H1 (cell line): ENCODE measurements around the gene SLC13A1. TPM values are rescaled to one million over a fixed set of nuclear protein-coding genes. Genes with fewer than 3 reads are reported as not detected.

Source experiments
- CTCF ChIA-PET: fragments of 300-600 bp; sonication (Branson Sonifier 250); formaldehyde crosslinking; loops from one replicate; lab custom pipeline; 2021; ENCODE audit not compliant: partially characterized antibody; lab: Charles Lee
- POLR2A ChIA-PET: fragments of 300-600 bp; sonication (Branson Sonifier 250); formaldehyde crosslinking; loops from one replicate; lab custom pipeline; 2021; ENCODE audit warnings: inconsistent platforms; ENCODE audit not compliant: partially characterized antibody; lab: Charles Lee
- DNase-seq, 2 experiments: peaks; one replicate each; pipeline versions ENCODE4 v3.0.0 to v3.0.0-alpha.2; 2010 to 2022; ENCODE audit warnings: low spot score in 2 of 2, low read depth in 1 of 2, mixed read lengths in 1 of 2
- FAIRE-seq: peaks from 2 replicates; lab custom pipeline; 2011; peaks lifted over from hg19 to GRCh38; lab: Jason Lieb, UNC
- H2AFZ ChIP-seq: 2 replicates; pipeline ENCODE4 v1.8.1; 2012; ENCODE audit warnings: low read length, inconsistent platforms
- H2AK5ac ChIP-seq: 2 replicates; pipeline ENCODE4 v1.6.1; 2013; ENCODE audit warnings: low read depth, low read length
- H2BK120ac ChIP-seq: replicated peaks from 2 replicates; pipeline ENCODE3; 2013; ENCODE audit warnings: low read depth, low read length, inconsistent platforms
- H2BK12ac ChIP-seq: 2 replicates; pipeline ENCODE4 v1.6.1; 2013; ENCODE audit warnings: low read depth, low read length
- H2BK15ac ChIP-seq: 2 replicates; pipeline ENCODE4 v1.6.1; 2013; ENCODE audit warnings: low read length
- H2BK20ac ChIP-seq: 2 replicates; pipeline ENCODE4 v1.6.1; 2013; ENCODE audit warnings: low read length
- H2BK5ac ChIP-seq: 2 replicates; pipeline ENCODE4 v1.6.1; 2013; ENCODE audit warnings: low read depth, low read length
- H3K14ac ChIP-seq: 2 replicates; pipeline ENCODE4 v1.6.1; 2013; ENCODE audit warnings: inconsistent platforms; ENCODE audit not compliant: insufficient read length
- H3K18ac ChIP-seq: 2 replicates; pipeline ENCODE4 v1.6.1; 2013; ENCODE audit warnings: low read length; ENCODE audit errors: extremely low read depth
- H3K23ac ChIP-seq: 2 replicates; pipeline ENCODE4 v1.6.1; 2013; ENCODE audit warnings: inconsistent platforms; ENCODE audit not compliant: insufficient read length
- H3K23me2 ChIP-seq: 2 replicates; pipeline ENCODE4 v1.6.1; 2013; ENCODE audit warnings: low read depth, low read length
- H3K27ac ChIP-seq: 2 replicates; pipeline ENCODE4 v1.6.1; 2011; ENCODE audit warnings: low read depth, low read length, inconsistent platforms
- H3K27me3 ChIP-seq, 4 experiments: replicated peaks in 1 of 4; 1 replicate in 1 of 4; 2 replicates in 3 of 4; pipeline versions ENCODE4 v1.6.1 to v1.8.1; 2011 to 2013; ENCODE audit warnings: low read length in 3 of 4, mild to moderate bottlenecking in 3 of 4, inconsistent platforms in 2 of 4, mixed read lengths in 2 of 4, moderate library complexity in 1 of 4; ENCODE audit not compliant: control insufficient read depth in 3 of 4, insufficient read depth in 3 of 4; ENCODE audit errors: extremely low read depth in 1 of 4
- H3K36me3 ChIP-seq, 4 experiments: 2 replicates each; pipeline versions ENCODE4 v1.6.1 to v1.8.1; 2011 to 2013; ENCODE audit warnings: mild to moderate bottlenecking in 4 of 4, low read length in 3 of 4, moderate library complexity in 2 of 4, control low read depth in 1 of 4, inconsistent platforms in 1 of 4; ENCODE audit not compliant: insufficient read depth in 4 of 4, control insufficient read depth in 2 of 4
- H3K4ac ChIP-seq: replicated peaks from 2 replicates; pipeline ENCODE3; 2013; ENCODE audit warnings: low read length, low read depth, mixed read lengths, inconsistent platforms; ENCODE audit not compliant: insufficient read length
- H3K4me1 ChIP-seq, 4 experiments: replicated peaks in 1 of 4; 1 replicate in 1 of 4; 2 replicates in 3 of 4; pipeline versions ENCODE4 v1.6.1 to v1.8.1; 2011 to 2013; ENCODE audit warnings: low read length in 3 of 4, inconsistent platforms in 2 of 4, mixed read lengths in 1 of 4; ENCODE audit not compliant: insufficient read depth in 4 of 4, control insufficient read depth in 3 of 4
- H3K4me2 ChIP-seq, 2 experiments: 2 replicates each; pipeline versions ENCODE4 v1.6.1 to v1.8.1; 2011 to 2013; ENCODE audit warnings: low read depth in 2 of 2, low read length in 2 of 2, control low read depth in 1 of 2, inconsistent platforms in 1 of 2, mild to moderate bottlenecking in 1 of 2; ENCODE audit not compliant: insufficient read depth in 1 of 2
- H3K4me3 ChIP-seq, 4 experiments: fragments of 200-600, 300-600 bp in 1 of 4; sonication (generic), shearing (Covaris generic), sonication (Bioruptor Twin) in 1 of 4; 2 replicates each; pipeline versions ENCODE4 v1.5.1 to v1.8.1; 2011 to 2016; ENCODE audit warnings: low read length in 4 of 4, low read depth in 3 of 4, control low read depth in 2 of 4, inconsistent platforms in 2 of 4, mild to moderate bottlenecking in 2 of 4, mixed read lengths in 1 of 4, moderate library complexity in 1 of 4; ENCODE audit not compliant: insufficient read depth in 2 of 4; ENCODE audit errors: extremely low read depth in 1 of 4
- H3K56ac ChIP-seq: replicated peaks from 2 replicates; pipeline ENCODE3; 2013; ENCODE audit warnings: low read depth, mild to moderate bottlenecking, mixed read lengths, low read length, inconsistent platforms; ENCODE audit not compliant: insufficient read length
- H3K79me1 ChIP-seq: 2 replicates; pipeline ENCODE4 v1.6.1; 2013; ENCODE audit warnings: low read depth, low read length, control low read depth
- H3K79me2 ChIP-seq, 2 experiments: 2 replicates each; pipeline versions ENCODE4 v1.6.1 to v1.8.1; 2012 to 2013; ENCODE audit warnings: low read length in 2 of 2, mild to moderate bottlenecking in 2 of 2, inconsistent platforms in 1 of 2; ENCODE audit not compliant: insufficient read depth in 2 of 2, control insufficient read depth in 1 of 2
- H3K9ac ChIP-seq, 4 experiments: replicated peaks in 1 of 4; 1 replicate in 1 of 4; 2 replicates in 3 of 4; pipeline versions ENCODE4 v1.6.1 to v1.8.1; 2011 to 2013; ENCODE audit warnings: low read depth in 3 of 4, low read length in 3 of 4, control low read depth in 2 of 4, mild to moderate bottlenecking in 2 of 4, moderate library complexity in 2 of 4, inconsistent platforms in 1 of 4; ENCODE audit errors: extremely low read depth in 1 of 4
- H3K9me3 ChIP-seq, 2 experiments: 2 replicates each; pipeline versions ENCODE4 v1.6.1 to v1.8.1; 2012 to 2013; ENCODE audit warnings: mild to moderate bottlenecking in 2 of 2, moderate library complexity in 2 of 2, control low read depth in 1 of 2, inconsistent platforms in 1 of 2, low read depth in 1 of 2, low read length in 1 of 2, mixed read lengths in 1 of 2; ENCODE audit not compliant: insufficient read depth in 2 of 2
- H4K20me1 ChIP-seq, 2 experiments: replicated peaks in 1 of 2; 2 replicates each; pipeline versions ENCODE3 to v1.8.1; 2011 to 2013; ENCODE audit warnings: inconsistent platforms in 2 of 2, low read length in 2 of 2, mild to moderate bottlenecking in 1 of 2; ENCODE audit not compliant: insufficient read depth in 2 of 2, control insufficient read depth in 1 of 2
- H4K5ac ChIP-seq: 2 replicates; pipeline ENCODE4 v1.6.1; 2013; ENCODE audit warnings: low read length, low read depth, mixed read lengths, inconsistent platforms; ENCODE audit not compliant: insufficient read length
- H4K8ac ChIP-seq: 2 replicates; pipeline ENCODE4 v1.8.0; 2013; ENCODE audit warnings: mild to moderate bottlenecking, moderate library complexity, low read length, inconsistent platforms; ENCODE audit not compliant: insufficient read depth; ENCODE audit errors: extremely low read depth
- H4K91ac ChIP-seq: replicated peaks from 2 replicates; pipeline ENCODE3; 2013; ENCODE audit warnings: low read length, mixed read lengths, inconsistent platforms; ENCODE audit not compliant: insufficient read length
- ATF3 ChIP-seq: IDR thresholded peaks from 2 replicates; pipeline ENCODE4 v1.6.1; 2011; ENCODE audit warnings: low read depth, mild to moderate bottlenecking, low read length; ENCODE audit not compliant: insufficient read depth
- CBX5 ChIP-seq: fragments of 300-800, 300-1000 bp; sonication (generic); IDR thresholded peaks from 2 replicates; pipeline ENCODE4 v1.7.1; 2016; ENCODE audit warnings: antibody characterized with exemption, low read length, low read depth
- CTBP2 ChIP-seq: IDR thresholded peaks from 2 replicates; pipeline ENCODE4 v1.7.0; 2011; ENCODE audit warnings: borderline replicate concordance, mild to moderate bottlenecking, moderate library complexity, mixed read lengths, low read length; ENCODE audit not compliant: insufficient read depth, insufficient read length
- EZH2 ChIP-seq: fragments of 200-600 bp; sonication (generic); IDR thresholded peaks from 2 replicates; pipeline ENCODE4 v1.7.1; 2012; ENCODE audit warnings: low read depth, mild to moderate bottlenecking, moderate library complexity, low read length, inconsistent platforms; ENCODE audit not compliant: severe bottlenecking
- KDM5A ChIP-seq: fragments of 200-600 bp; IDR thresholded peaks from 2 replicates; pipeline ENCODE4 v1.7.1; 2012; ENCODE audit warnings: mild to moderate bottlenecking, low read length, inconsistent platforms, mixed read lengths
- NANOG ChIP-seq: IDR thresholded peaks from 2 replicates; pipeline ENCODE4 v1.6.1; 2011; ENCODE audit warnings: low read length, low read depth, mild to moderate bottlenecking, inconsistent platforms; ENCODE audit not compliant: insufficient read depth, poor library complexity, severe bottlenecking
- RAD21 ChIP-seq, 2 experiments: IDR thresholded peaks in 1 of 2; conservative IDR thresholded peaks in 1 of 2; 2 replicates each; pipeline ENCODE4 v1.6.1; 2011; ENCODE audit warnings: low read depth in 2 of 2, low read length in 2 of 2, improper control_type of control experiment in 1 of 2, inconsistent platforms in 1 of 2, mild to moderate bottlenecking in 1 of 2, moderate library complexity in 1 of 2
- RBBP5 ChIP-seq: IDR thresholded peaks from 2 replicates; pipeline ENCODE4 v1.7.1; 2012; ENCODE audit warnings: low read depth, mild to moderate bottlenecking, inconsistent platforms, low read length, moderate library complexity, borderline replicate concordance
- RNF2 ChIP-seq: fragments of 200-900, 300-1000 bp; sonication (generic); IDR thresholded peaks from 2 replicates; pipeline ENCODE4 v1.7.1; 2016; ENCODE audit warnings: borderline replicate concordance, low read depth, mild to moderate bottlenecking, antibody characterized with exemption, low read length; ENCODE audit not compliant: poor library complexity, severe bottlenecking; ENCODE audit errors: missing control alignments
- SP1 ChIP-seq: IDR thresholded peaks from 2 replicates; pipeline ENCODE4 v1.6.1; 2011; ENCODE audit warnings: low read depth, low read length
- SP4 ChIP-seq: IDR thresholded peaks from 2 replicates; pipeline ENCODE4 v1.6.1; 2012; ENCODE audit warnings: low read length, inconsistent platforms
- SUZ12 ChIP-seq: fragments of 200-600 bp; sonication (generic); IDR thresholded peaks from 2 replicates; pipeline ENCODE4 v1.6.1; 2012; ENCODE audit warnings: mild to moderate bottlenecking, inconsistent platforms, low read length, moderate library complexity, mixed read lengths
- TAF1 ChIP-seq: IDR thresholded peaks from 2 replicates; pipeline ENCODE4 v1.6.1; 2011; ENCODE audit warnings: mild to moderate bottlenecking, low read depth, low read length
- WGBS, 2 experiments: shearing (Covaris generic) in 1 of 2; methylation state at CpG; one replicate each; pipeline versions ENCODE4 v1.1.6 to v1.1.7; 2013 to 2015; ENCODE audit warnings: low lambda C conversion rate in 2 of 2, mixed read lengths in 2 of 2, inconsistent platforms in 1 of 2, low coverage in 1 of 2, missing lambda C conversion rate in 1 of 2; ENCODE audit not compliant: insufficient replicate concordance in 2 of 2, insufficient coverage in 1 of 2, insufficient read length in 1 of 2; ENCODE audit errors: extremely low coverage in 1 of 2, missing lambda C conversion rate in 1 of 2; 5-methylcytosine and 5-hydroxymethylcytosine counted together
- polyA plus RNA-seq, 7 experiments: library from polyadenylated mRNA; depleted of rRNA in 3 of 7; stranded (reverse) in 5 of 7; unstranded in 2 of 7; fragments of >200 nt in 5 of 7; fragments of 200-250 nt in 2 of 7; gene quantifications; 1 replicate in 5 of 7; 2 replicates in 1 of 7; 4 replicates in 1 of 7; pipeline versions ENCODE4 v1.2.1 to v1.2.3, GENCODE V29; 2011 to 2013; ENCODE audit warnings: missing spikeins in 2 of 7, mixed read lengths in 2 of 7
- total RNA-seq: library from RNA; stranded (reverse); fragmentation: NEBNext Ultra II Directional; extraction: Animal tissue kit (Norgen Biotek cat#: 25700); gene quantifications from 2 replicates; pipeline ENCODE4 v1.2.1, GENCODE V29; 2021

Gene SLC13A1
- total and polyA plus RNA-seq, 2 of the 8 experiments (the other 6 are each of a cell fraction or from before 2014, with no cell fraction given): not detected

GRCh38 chr7:123209786-123210185 is 10.0 kb upstream of the SLC13A1 start:
- Histone ChIP-seq H4K91ac (no peak overlapping the region), H3K27ac (no peak overlapping the region), H3K36me3 (no peaks in the 10 kb centered on the region), H3K9ac (no peak overlapping the region), H3K18ac (no peak overlapping the region), H3K79me2 (no peaks in the 10 kb centered on the region), H3K9me3 (peaks cover 6% of the 10 kb centered on the region in 2 experiments; a peak in 3 of 4 replicates), H4K8ac (no peak overlapping the region), H4K20me1 (no peaks in the 10 kb centered on the region), H3K4me3 (no peak overlapping the region), H3K4me2 (no peak overlapping the region), H3K4me1 (no peaks in the 10 kb centered on the region), H3K79me1 (no peaks in the 10 kb centered on the region), H2BK120ac (no peak overlapping the region), H2BK12ac (no peak overlapping the region), H4K5ac (no peak overlapping the region), H2BK20ac (no peak overlapping the region), H2BK5ac (no peak overlapping the region), H2AK5ac (no peak overlapping the region), H3K56ac (no peak overlapping the region), H3K4ac (no peak overlapping the region), H2BK15ac (no peak overlapping the region), H2AFZ (no peak overlapping the region), H3K23me2 (no peaks in the 10 kb centered on the region), H3K14ac (no peak overlapping the region), H3K23ac (no peak overlapping the region), H3K27me3 (no peaks in the 10 kb centered on the region)
- DNase-seq (no peak), FAIRE-seq (no peak)
- POLR2A ChIA-PET: no interaction called here
- CTCF ChIA-PET: interaction anchor here (1.1 to 6.3 kb wide), 5 partner anchors 11 to 283 kb away, joined by 3 to 42 read pairs (median 6); partner anchors contain the start of gene SLC13A1
- 88% methylated on average over 3 of the region's 3 CpGs; no CpG with 5 or more reads in 1 of the 2 experiments for WGBS, 2 experiments
- TF ChIP-seq KDM5A: no peak
- TF ChIP-seq SP1: no peak
- TF ChIP-seq TAF1: no peak
- TF ChIP-seq SUZ12: no peak
- no peak for TF ChIP-seq EZH2
- no peak for TF ChIP-seq SP4
- TF ChIP-seq CBX5: no peak
- no peak for TF ChIP-seq RBBP5
- TF ChIP-seq ATF3: no peak
- TF ChIP-seq CTBP2: no peak
- no peak for TF ChIP-seq RAD21 (IDR thresholded peaks at IDR 0.05 in 1 of 2, conservative IDR thresholded peaks at IDR 0.05 in 1 of 2; ENCODE audit: low read depth in 2 of 2, low read length in 2 of 2)
- no peak for TF ChIP-seq NANOG
- no peak for TF ChIP-seq RNF2
